GM19397 (cell line): ENCODE measurements around the gene ZNF239.
"Not testable (repeated sequence)": the region's sequence is repeated elsewhere in the genome, so short reads cannot be mapped to it uniquely, and the experiment has no call there.

Experiments
- ATAC-seq: cut with Tn5 transposase; IDR thresholded peaks from one replicate; pipeline ENCODE4 v1.9.1; 2021; ENCODE audit warnings: mild to moderate bottlenecking, moderate library complexity; ENCODE audit not compliant: unreplicated experiment

The ZNF239 gene

DNA sequence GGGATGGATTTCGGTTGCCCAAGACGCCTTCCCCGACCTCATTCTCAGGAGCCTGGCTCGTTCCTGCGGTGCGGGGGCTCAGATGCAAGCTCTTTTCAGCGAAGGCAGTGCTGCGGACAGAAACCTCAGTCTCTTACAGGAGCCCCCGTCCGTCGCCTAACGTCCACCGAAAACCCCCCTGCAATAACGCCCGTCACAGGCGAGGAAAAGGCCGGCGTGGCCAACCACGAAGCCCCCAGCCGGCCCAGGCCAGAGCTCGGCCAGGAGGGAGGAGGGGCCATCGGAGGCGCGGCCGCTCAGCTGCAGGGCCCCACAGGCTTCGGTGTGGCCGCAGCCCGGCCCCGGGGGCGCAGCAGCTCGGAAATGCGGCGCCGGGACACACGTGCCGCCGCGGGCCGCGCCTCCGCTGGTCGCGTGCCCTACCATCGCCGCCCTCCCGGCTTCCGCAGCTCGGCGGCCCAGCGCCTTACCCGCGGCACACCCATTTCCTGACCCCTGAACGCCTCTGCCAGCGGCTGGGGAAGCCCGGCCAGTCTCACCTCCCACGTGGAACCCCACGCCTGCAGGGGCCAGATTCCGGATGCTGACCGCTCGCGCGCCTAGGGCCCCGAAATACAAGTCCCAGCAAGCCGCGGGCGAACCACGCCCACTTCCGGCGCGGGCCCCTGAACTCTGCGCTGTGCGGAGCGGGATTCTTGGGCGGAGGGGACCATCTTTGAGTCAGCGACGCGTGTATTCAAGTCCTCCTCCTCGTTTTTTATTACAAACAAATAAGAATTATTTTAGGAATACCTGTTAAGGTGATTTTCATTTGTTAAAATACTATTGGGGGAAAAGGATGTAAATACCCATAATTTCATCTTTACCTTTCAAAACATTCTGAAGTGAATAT is at the start of gene ZNF239:
Gene ZNF239, minus strand, starts transcription at position 616 of the 892 bp plus-strand sequence. CDS start 16,537 bp downstream, outside the sequence.
- peak; percentile 94 for ATAC-seq

- ATAC-seq = no peak
Measured at GRCh38 chr10:43623351-43623750, 48.9 kb upstream of the ZNF239 start.

DNA sequence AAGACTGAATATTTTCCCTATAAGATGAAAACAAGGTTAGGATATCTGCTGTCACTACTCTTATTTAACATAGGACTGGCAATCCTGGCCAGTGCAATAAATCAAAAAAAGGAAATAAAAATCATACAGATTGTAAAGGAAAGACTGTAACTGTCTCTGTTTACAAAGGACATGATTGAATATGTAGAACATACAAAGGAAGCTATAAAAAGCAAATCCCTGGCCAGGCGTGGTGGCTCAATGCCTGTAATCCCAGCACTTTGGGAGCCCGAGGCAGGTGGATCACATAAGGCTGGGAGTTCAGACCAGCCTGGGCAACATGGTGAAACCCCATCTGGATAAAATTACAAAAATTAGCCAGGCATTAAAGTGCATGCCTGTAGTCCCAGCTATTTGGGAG is 47.6 kb upstream of the ZNF239 start:
- ATAC-seq = no peak

- ATAC-seq = no peak
Measured at GRCh38 chr10:43619368-43619767, 45.0 kb upstream of the ZNF239 start.

DNA sequence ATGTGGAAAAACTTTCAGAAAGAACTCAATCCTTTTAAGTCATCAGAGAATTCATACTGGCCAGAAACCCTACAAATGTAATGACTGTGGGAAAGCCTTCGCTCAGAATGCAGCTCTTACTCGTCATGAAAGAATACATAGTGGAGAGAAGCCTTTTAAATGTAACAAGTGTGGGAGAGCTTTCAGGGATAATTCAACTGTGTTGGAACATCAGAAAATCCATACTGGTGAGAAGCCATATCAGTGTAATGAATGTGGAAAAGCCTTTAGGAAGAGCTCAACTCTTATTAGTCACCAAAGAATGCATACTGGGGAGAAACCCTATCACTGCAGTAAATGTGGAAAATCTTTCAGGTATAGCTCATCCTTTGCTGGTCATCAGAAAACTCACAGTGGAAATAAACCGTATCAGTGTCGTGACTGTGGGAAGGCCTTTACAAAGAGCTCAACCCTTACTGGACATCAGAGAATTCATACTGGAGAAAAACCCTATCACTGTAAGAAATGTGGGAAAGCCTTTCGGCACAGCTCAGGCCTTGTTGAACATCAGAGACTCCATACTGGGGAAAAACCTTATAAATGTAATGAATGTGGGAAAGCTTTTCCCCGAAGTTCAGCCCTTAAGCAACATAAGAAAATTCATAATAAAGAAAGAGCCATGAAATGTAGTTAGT is 42.4 kb upstream of the ZNF239 start:
- no peak for ATAC-seq

GRCh38 chr10:43610636-43611035 is 36.2 kb upstream of the ZNF239 start:
- no peak for ATAC-seq

DNA sequence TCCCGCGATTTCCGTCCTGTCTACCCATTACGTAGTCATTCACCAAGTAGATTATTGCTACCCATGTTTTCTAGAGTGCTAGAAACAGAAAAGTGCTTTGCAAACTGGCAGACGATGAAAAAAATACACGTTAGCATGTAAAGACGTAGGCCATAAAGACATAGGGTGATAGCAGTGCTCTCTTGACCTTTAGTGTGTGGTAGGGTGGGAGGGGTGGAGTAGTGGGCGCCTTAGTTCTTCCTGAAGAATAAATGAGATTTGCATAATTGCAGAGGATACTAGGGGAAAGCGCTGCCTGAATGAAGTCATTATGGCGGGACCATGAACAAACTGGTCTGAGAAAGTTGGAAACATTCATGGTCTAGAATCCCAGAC is 32.8 kb upstream of the ZNF239 start:
- no peak for ATAC-seq

GRCh38 chr10:43606323-43607198 is 32.1 kb upstream of the ZNF239 start, which contains the start of gene ZNF485:
ZNF485 (plus strand) TSS chr10:43606438; CDS start chr10:43607051, 613 bp downstream.
- ATAC-seq = peak; percentile 100

- ATAC-seq = peak; percentile 20
Measured at GRCh38 chr10:43605850-43606322, 31.5 kb upstream of the ZNF239 start.

- ATAC-seq = not testable (repeated sequence)
Measured at GRCh38 chr10:43601576-43601975, 27.2 kb upstream of the ZNF239 start.

DNA sequence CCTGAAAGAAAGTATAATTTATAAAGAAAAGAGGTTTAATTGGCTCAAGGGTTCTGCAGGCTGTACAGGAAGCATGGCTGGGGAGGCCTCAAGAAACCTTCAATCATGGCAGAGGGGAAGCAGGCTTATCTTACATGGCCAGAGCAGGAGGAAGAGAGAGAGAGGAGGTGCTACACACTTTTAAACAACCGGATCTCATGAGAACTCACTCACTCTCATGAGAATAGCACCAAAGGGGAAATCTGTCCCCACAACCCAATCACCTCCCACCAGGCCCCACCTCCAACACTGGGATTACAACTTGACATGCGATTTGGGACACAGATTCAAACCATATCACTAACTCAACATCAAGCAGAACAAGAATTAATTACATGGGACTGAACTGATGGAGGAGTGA is 24.9 kb upstream of the ZNF239 start:
- ATAC-seq = no peak

DNA sequence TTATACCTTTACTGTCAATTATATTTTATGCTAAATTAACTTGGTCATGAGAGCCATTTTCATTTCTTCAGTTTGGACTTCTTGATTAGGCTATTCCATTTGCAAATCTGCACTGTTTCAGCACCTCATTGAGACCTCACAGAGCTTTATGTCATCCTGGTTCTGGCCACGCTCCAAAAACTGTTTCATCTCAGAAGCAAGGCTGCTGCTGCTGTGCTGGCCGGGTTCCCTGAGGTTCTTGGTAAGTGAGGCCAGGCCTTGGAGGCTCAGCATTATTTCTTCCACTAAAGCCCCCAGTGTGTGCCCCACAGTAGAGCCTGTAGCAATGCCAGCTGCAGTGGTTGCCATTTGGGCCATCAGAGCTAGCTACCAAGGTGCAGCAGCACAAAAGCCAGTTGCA is 24.0 kb upstream of the ZNF239 start:
- no peak for ATAC-seq

- ATAC-seq = no peak
Measured at GRCh38 chr10:43596546-43596945, 22.1 kb upstream of the ZNF239 start.

DNA sequence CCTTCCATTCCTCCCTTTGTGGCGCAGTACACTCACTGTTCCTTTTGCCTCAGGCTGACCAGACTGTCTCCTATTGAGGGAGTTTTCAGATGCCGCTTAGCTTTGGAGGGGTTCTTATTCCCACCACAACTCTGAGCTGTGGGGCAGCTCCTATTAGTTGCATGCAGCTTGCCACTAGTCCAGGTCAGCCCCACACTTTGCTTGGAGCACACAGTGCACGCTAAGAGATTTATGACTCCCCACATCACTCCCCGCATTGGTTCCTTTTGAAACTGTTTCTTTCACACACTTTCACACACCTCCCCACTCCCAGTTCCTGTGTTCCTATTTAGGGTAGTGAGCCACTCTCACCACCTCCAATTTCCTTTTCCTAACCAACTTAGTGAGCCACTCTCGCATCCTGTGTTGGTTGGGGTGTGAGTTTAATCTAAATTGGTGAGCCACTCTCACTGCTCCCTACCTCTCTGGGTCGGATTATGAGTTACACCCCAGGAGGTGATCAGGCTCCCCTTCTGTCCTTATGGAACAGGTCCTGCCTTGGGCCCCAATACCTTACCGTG is 21.4 kb upstream of the ZNF239 start:
- ATAC-seq = peak; percentile 37

GRCh38 chr10:43594944-43595589 is 20.7 kb upstream of the ZNF239 start:
- peak; percentile 92 for ATAC-seq

GRCh38 chr10:43591303-43591904 is 17.0 kb upstream of the ZNF239 start:
- ATAC-seq = no peak

- ATAC-seq = not testable (repeated sequence)
Measured at GRCh38 chr10:43586730-43587115, 12.3 kb upstream of the ZNF239 start.

GRCh38 chr10:43585981-43586729 is 11.7 kb upstream of the ZNF239 start:
- ATAC-seq = no peak

GRCh38 chr10:43585046-43585445 is 10.6 kb upstream of the ZNF239 start:
- ATAC-seq = no peak
